Kidney (tissue), 14 donors: ENCODE measurements around the gene DLG2. TPM values are rescaled to one million over a fixed set of nuclear protein-coding genes. Genes with fewer than 3 reads are reported as not detected.

Source experiments
- DNase-seq, 5 donors: peaks; one replicate each; pipeline ENCODE4 v3.0.0-alpha.2; 2013 to 2020
- FAIRE-seq: peaks from 2 replicates; lab custom pipeline; 2012; peaks lifted over from hg19 to GRCh38; lab: Jason Lieb, UNC
- H3K27ac ChIP-seq, 2 donors: one replicate each; pipeline ENCODE4 v1.7.0; 2013; ENCODE audit warnings: low read depth in 2 of 2, low read length in 2 of 2, inconsistent platforms in 1 of 2
- H3K27me3 ChIP-seq: one replicate; pipeline ENCODE4 v1.7.1; 2013; ENCODE audit warnings: low read length, inconsistent platforms; ENCODE audit not compliant: control insufficient read depth, insufficient read depth
- H3K36me3 ChIP-seq, 3 donors: one replicate each; pipeline versions ENCODE4 v1.7.0 to v1.7.1; 2013; ENCODE audit warnings: low read length in 3 of 3, control low read depth in 1 of 3, inconsistent platforms in 1 of 3; ENCODE audit not compliant: insufficient read depth in 3 of 3, control insufficient read depth in 2 of 3
- H3K4me1 ChIP-seq, 3 donors: one replicate each; pipeline versions ENCODE4 v1.7.0 to v1.7.1; 2013; ENCODE audit warnings: low read length in 3 of 3, inconsistent platforms in 1 of 3, low read depth in 1 of 3; ENCODE audit not compliant: control insufficient read depth in 2 of 3, insufficient read depth in 2 of 3
- H3K4me3 ChIP-seq, 3 donors: one replicate each; pipeline versions ENCODE4 v1.7.0 to v1.8.1; 2013; ENCODE audit warnings: low read length in 3 of 3, control low read depth in 1 of 3, inconsistent platforms in 1 of 3
- H3K9ac ChIP-seq, 3 donors: one replicate each; pipeline versions ENCODE4 v1.7.0 to v1.7.1; 2013; ENCODE audit warnings: low read length in 3 of 3, control low read depth in 1 of 3, inconsistent platforms in 1 of 3
- H3K9me3 ChIP-seq, 3 donors: one replicate each; pipeline versions ENCODE4 v1.7.0 to v1.7.1; 2013; ENCODE audit warnings: low read length in 3 of 3, control low read depth in 1 of 3, inconsistent platforms in 1 of 3; ENCODE audit not compliant: control insufficient read depth in 2 of 3, insufficient read depth in 1 of 3
- CTCF ChIP-seq: IDR thresholded peaks from 3 replicates; pipeline ENCODE4 v1.5.1; 2012; ENCODE audit warnings: mild to moderate bottlenecking, moderate library complexity, borderline replicate concordance; ENCODE audit not compliant: insufficient read depth; ENCODE audit errors: extremely low read depth
- intact Hi-C: fragments of 100-400 bp; cut with DNase I; formaldehyde crosslinking; loops from one replicate; pipeline ENCODE4 v1.11.1; 2022
- polyA plus RNA-seq: library from polyadenylated mRNA; stranded (reverse); fragments of 350-450 nt; fragmentation: Illumina TruSeq; extraction: RNeasy Lipid Tissue Mini Kit (QIAGEN cat#74804); gene quantifications from one replicate; pipeline ENCODE4 v1.2.3, GENCODE V29; 2014; ENCODE audit warnings: low read depth, low replicate concordance; ENCODE audit not compliant: insufficient read depth
- total RNA-seq: library from RNA; stranded (reverse); fragmentation: NEBNext Ultra II Directional; extraction: Animal tissue kit (Norgen Biotek cat#: 25700); gene quantifications from one replicate; pipeline ENCODE4 v1.2.1, GENCODE V29; 2021
- donor health status: control.
- donor health status: control.
- donor health status: control.
- donor health status: control.
- donor health status: control.
- donor health status: DM: yes; HTN: yes; CAD: no.
- donor health status: Normal renal cell carcinoma (clear cell type).

Gene DLG2
- total and polyA plus RNA-seq, 2 donors from 2014 or later, result 2.9 to 7.2 TPM

GRCh38 chr11:83921447-83922192 lies 1705.5 kb downstream of the DLG2 start:
- Histone ChIP-seq H3K4me1 (no peaks in the 10 kb centered on the region), H3K4me3 (no peak overlapping the region), H3K36me3 (no peaks in the 10 kb centered on the region), H3K27ac (no peak overlapping the region), H3K9me3 (no peaks in the 10 kb centered on the region), H3K9ac (no peak overlapping the region), H3K27me3 (no peaks in the 10 kb centered on the region)
- intact Hi-C loops, result no loop called here
- no peak for DNase-seq
- TF ChIP-seq CTCF, result no peak
- no peak for FAIRE-seq

- Histone ChIP-seq H3K27ac (no peak overlapping the region), H3K36me3 (no peaks in the 10 kb centered on the region), H3K4me1 (no peaks in the 10 kb centered on the region), H3K4me3 (no peak overlapping the region), H3K27me3 (no peaks in the 10 kb centered on the region), H3K9ac (no peak overlapping the region), H3K9me3 (no peaks in the 10 kb centered on the region)
- no peak for TF ChIP-seq CTCF
- peak in 2 of 5 donors; percentile 27 to 28 for DNase-seq
- intact Hi-C loops, result no loop called here
- FAIRE-seq, result no peak
Measured at GRCh38 chr11:83918476-83918875, 1708.7 kb downstream of the DLG2 start.

GRCh38 chr11:83914995-83915394 lies 1712.1 kb downstream of the DLG2 start:
- no peak for TF ChIP-seq CTCF
- intact Hi-C loops, result no loop called here
- DNase-seq (no peak), FAIRE-seq (no peak)
- Histone ChIP-seq H3K9ac (no peak overlapping the region), H3K27ac (no peak overlapping the region), H3K4me3 (no peak overlapping the region), H3K9me3 (no peaks in the 10 kb centered on the region), H3K4me1 (peaks cover 0 to 2% (median 0%) of the 10 kb centered on the region in 3 donors), H3K27me3 (no peaks in the 10 kb centered on the region), H3K36me3 (no peaks in the 10 kb centered on the region)
